ENCODE measurements around the gene ADRA1B.

DNA sequence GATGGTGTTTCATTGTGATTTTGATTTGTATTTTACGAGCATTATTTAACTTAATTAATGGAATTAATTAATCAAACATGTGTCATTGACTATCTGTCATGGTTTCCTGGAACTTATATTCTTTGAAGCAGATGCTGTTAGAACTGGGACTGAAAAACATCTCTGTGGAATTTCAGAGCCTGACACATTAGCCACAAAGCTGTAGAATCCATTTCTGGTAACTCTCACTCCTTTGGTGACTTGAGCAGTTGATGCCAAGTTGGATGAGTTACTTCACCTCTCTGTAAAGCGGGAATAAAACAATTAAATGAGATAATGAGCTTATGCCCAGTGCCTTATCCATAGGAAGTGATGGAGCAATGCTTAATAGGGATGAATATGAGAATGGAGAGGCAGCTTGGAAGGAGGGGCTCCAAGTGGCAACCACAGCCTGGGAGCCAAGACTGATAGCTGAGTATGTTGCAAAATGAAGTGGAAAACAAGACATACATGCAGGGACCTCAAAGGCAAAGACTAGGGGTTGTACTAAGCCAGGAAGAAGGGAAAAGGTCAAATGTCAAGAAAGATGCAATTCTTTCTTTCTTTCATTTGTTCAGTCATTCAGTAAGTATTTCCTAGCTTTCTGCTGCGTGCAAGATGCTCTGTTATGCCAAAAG lies 23.1 kb upstream of the ADRA1B start:
- no peak for TF ChIP-seq POLR2AphosphoS5 (IDR thresholded peaks at IDR 0.05; ENCODE audit: insufficient read depth, low read depth, low read length)
- no peak for TF ChIP-seq EZH2 (IDR thresholded peaks at IDR 0.05; ENCODE audit: borderline replicate concordance, low read depth, low read length, severe bottlenecking)
- TF ChIP-seq, protein P1, sequence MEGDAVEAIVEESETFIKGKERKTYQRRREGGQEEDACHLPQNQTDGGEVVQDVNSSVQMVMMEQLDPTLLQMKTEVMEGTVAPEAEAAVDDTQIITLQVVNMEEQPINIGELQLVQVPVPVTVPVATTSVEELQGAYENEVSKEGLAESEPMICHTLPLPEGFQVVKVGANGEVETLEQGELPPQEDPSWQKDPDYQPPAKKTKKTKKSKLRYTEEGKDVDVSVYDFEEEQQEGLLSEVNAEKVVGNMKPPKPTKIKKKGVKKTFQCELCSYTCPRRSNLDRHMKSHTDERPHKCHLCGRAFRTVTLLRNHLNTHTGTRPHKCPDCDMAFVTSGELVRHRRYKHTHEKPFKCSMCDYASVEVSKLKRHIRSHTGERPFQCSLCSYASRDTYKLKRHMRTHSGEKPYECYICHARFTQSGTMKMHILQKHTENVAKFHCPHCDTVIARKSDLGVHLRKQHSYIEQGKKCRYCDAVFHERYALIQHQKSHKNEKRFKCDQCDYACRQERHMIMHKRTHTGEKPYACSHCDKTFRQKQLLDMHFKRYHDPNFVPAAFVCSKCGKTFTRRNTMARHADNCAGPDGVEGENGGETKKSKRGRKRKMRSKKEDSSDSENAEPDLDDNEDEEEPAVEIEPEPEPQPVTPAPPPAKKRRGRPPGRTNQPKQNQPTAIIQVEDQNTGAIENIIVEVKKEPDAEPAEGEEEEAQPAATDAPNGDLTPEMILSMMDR (IDR thresholded peaks at IDR 0.05; ENCODE audit: extremely low read depth in 1 of 2, insufficient read depth in 1 of 2, low read depth in 1 of 2, low read length in 2 of 2), result no peak
- TF ChIP-seq, protein P2, sequence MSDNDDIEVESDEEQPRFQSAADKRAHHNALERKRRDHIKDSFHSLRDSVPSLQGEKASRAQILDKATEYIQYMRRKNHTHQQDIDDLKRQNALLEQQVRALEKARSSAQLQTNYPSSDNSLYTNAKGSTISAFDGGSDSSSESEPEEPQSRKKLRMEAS (IDR thresholded peaks at IDR 0.05; ENCODE audit: insufficient read depth, insufficient read length), result no peak
- TF ChIP-seq POLR2A (IDR thresholded peaks at IDR 0.05; ENCODE audit: low read depth, low read length), result no peak
